Measurements from ENCODE around the gene STX8.

The STX8 gene

GRCh38 chr17:9285602-9286427, 289.8 kb downstream of the STX8 start:
- TF ChIP-seq CTCF (conservative IDR thresholded peaks at IDR 0.05), result no peak
- H3K27ac ChIP-seq, result no peak overlapping the region

GRCh38 chr17:9284884-9285283, 290.7 kb downstream of the STX8 start:
- no peak for TF ChIP-seq CTCF (conservative IDR thresholded peaks at IDR 0.05)
- H3K27ac ChIP-seq, result no peak overlapping the region

- TF ChIP-seq CTCF (conservative IDR thresholded peaks at IDR 0.05), result no peak
- H3K27ac ChIP-seq, result no peak overlapping the region
Measured at GRCh38 chr17:9283909-9284308, 291.7 kb downstream of the STX8 start.

- no peak overlapping the region for H3K27ac ChIP-seq
- no peak for TF ChIP-seq CTCF (conservative IDR thresholded peaks at IDR 0.05)
Measured at GRCh38 chr17:9279893-9280292, 295.7 kb downstream of the STX8 start.

GRCh38 chr17:9274973-9275372, 300.6 kb downstream of the STX8 start:
- TF ChIP-seq CTCF (conservative IDR thresholded peaks at IDR 0.05), result no peak
- no peak overlapping the region for H3K27ac ChIP-seq

GRCh38 chr17:9273428-9274391, 301.9 kb downstream of the STX8 start:
- no peak overlapping the region for H3K27ac ChIP-seq
- no peak for TF ChIP-seq CTCF (conservative IDR thresholded peaks at IDR 0.05)

GRCh38 chr17:9272501-9273200, 303.0 kb downstream of the STX8 start:
- TF ChIP-seq CTCF (conservative IDR thresholded peaks at IDR 0.05), result no peak
- no peak overlapping the region for H3K27ac ChIP-seq

Measured in VCaP (cell line).